Stimulated activated CD4-positive, alpha-beta T cell treated with anti-CD3 and anti-CD28 coated beads, Interleukin-1b, Interleukin-23, amount 100 ng/mL, for 1 hour (primary cell): ENCODE measurements around the gene LRCOL1.

ENCODE experiments used
- DNase-seq, 2 donors: peaks; one replicate each; pipeline ENCODE4 v3.0.0-alpha.2; 2020; ENCODE audit warnings: low read depth in 2 of 2

LRCOL1 gene

GRCh38 chr12:132566516-132567131 lies 43.8 kb downstream of the LRCOL1 start:
- DNase-seq = no peak

DNA sequence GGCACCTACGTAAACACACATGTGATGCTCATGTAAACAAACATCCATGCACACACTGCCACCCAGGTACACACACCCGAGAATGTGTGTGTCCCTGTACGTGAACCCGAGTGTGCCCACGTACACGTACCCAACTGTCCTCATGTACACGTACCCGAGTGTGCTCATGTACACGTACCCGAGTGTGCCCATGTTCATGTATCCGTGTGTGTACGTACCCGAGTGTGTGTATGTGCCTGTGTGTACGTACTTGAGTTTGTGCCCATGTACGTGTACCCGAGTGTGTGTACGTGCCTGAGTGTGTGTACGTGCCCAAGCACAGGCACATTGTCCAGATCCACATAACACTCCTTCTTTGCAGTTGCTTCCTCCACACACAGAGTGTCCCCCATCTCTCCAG lies 45.0 kb downstream of the LRCOL1 start:
- no peak for DNase-seq

DNA sequence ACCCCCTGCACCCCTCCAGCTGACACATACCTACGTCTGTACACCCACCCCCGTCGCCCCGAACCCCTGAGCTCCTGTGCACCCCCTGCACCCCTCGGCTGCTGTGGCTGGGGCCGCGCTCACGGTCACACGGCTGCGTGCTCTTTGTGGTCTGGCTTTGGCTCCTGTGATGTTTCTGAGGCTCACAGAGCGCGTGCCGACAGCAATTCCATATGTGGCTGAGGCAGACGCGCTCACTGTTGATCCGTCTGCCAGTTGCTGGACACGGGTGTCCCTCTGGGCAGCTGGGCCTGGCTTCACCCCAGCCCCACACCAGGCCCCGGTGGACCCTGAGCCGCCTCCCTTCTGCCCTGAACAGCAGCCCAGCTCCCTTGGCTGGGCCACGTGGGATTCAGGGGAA lies 46.5 kb downstream of the LRCOL1 start:
- DNase-seq = no peak

- DNase-seq = no peak
Measured at GRCh38 chr12:132562489-132563021, 47.8 kb downstream of the LRCOL1 start.

GRCh38 chr12:132561427-132562156 lies 48.8 kb downstream of the LRCOL1 start:
- no peak for DNase-seq

DNA sequence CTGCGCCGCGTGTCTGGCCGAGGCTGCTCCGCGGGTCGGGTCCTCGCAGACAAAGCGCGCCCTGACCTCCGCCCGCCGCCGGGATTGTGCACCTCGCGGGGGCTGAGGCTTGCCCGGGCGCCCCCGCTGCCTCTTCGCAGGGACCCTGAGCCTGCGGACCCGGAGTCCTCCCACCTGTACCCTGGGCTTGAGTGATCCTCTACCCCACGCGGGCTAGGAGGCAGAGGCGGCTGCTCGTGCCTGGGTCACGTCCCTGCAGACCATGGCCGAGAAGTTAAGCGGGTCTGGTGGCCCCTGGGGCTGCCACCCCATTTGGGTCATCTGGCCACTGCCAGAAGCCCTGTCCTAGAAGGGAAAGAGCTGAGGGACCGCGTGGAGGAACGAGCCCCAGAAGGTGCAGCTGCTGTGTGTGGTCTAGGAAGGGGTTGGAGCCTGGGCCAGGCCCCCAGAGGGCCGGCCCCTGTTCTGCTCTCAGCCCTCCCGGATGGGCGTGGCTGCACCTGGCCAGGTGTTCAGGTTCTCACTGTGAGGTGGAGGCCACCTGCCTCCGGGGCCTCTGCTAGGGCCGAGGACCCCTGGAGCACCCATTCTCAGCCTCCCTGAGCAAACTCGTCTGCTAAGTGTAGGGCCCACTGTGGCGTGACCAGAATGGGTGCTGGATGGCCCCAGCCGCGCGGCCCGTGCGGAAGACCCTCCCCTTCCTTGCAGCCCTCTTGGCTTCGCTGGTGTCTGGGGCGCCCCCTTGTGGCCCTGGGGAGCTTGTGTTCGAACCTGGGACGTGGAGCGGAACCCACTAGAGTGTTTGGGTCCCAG lies 49.6 kb downstream of the LRCOL1 start:
- peak; percentile 35 to 67 for DNase-seq

- DNase-seq = no peak
Measured at GRCh38 chr12:132560364-132560613, 50.1 kb downstream of the LRCOL1 start.

GRCh38 chr12:132559652-132560363 lies 50.6 kb downstream of the LRCOL1 start:
- no peak for DNase-seq

DNA sequence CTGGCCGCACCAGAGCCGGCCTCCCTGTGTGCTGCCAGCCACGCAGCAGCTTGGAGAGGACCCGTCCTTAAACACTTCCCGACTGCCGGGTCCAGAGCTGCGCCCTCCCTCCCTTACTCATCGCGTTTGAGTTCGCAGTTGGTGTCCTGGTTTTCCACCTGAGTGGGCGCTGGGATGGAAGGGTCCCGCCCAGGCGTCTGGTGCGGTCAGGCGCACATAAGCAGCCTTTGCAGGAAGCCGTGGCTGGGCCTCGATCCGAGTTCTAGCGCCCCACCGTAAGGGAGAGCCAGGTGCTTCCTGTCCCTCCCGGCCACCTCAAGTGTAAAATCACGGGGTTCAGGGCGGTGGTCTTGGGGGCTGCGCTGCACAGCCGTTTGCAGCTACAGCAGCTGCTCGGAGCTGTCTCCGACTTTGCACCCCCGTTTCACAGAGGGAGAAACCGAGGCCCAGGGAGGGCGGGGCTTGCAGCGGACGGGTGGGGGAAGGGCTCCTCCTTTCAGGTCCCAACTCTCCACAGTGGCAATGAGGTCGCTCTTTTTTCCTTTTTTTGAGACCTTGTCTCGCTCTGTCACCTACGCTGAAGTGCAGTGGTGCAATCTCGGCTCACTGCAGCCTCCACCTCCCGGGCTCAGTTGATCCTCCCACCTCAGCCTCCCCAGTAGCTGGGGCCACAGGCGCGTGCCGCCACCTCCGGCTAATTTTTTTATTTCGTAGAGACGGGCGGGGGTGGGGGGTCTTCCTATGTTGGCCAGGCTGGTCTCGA lies 51.3 kb downstream of the LRCOL1 start:
- DNase-seq = no peak

- no peak for DNase-seq
Measured at GRCh38 chr12:132558042-132558856, 52.1 kb downstream of the LRCOL1 start.

- no peak for DNase-seq
Measured at GRCh38 chr12:132557291-132558015, 52.9 kb downstream of the LRCOL1 start.

GRCh38 chr12:132556801-132557200 lies 53.6 kb downstream of the LRCOL1 start:
- DNase-seq = no peak

GRCh38 chr12:132556216-132556615 lies 54.2 kb downstream of the LRCOL1 start:
- DNase-seq = no peak

- DNase-seq = no peak
Measured at GRCh38 chr12:132555686-132556085, 54.7 kb downstream of the LRCOL1 start.

DNA sequence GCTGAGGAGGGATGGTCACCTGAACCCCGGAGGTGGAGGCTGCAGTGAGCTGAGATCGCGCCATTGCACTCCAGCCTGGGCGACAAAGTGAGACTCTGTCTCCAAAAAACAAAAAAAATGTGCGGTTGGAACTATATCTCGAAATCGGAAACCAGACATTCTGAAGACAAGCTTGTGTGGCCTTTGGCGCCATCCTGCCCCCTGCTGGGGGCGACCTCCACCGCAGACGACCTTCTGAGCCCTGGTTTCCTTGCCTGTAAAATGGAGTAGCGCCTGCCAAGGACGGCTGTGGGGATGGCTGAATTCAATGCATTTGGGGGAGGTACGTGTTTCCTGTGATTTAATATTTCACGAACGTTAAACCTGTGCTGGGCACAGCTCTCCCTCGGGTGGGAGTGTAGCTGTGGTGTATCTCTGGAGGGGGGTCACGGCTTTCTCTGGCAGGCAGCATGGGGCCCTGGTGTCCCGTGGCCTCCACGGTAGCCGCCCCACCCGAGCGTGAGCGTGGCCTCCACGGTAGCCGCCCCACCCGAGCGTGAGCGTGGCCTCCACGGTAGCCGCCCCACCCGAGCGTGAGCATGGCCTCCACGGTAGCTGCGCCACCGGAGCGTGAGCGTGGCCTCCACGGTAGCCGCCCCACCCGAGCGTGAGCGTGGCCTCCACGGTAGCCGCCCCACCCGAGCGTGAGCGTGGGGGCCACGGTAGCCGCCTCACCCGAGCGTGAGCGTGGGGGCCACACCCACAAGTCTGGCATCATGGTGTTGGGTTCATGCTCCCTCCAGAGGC lies 55.3 kb downstream of the LRCOL1 start:
- no peak for DNase-seq
